Heart left ventricle (tissue), 16 donors: ENCODE data around the gene GLRX3. TPM values are rescaled to one million over a fixed set of nuclear protein-coding genes. Genes with fewer than 3 reads are reported as not detected.

Source experiments
- ATAC-seq, 4 donors: fragments of 200-7000 bp; cut with Tn5 transposase; one replicate each; pipeline ENCODE4 v1.9.1; 2020 to 2022; ENCODE audit warnings: moderate library complexity in 4 of 4, mild to moderate bottlenecking in 3 of 4, moderate number of reproducible peaks in 1 of 4
- DNase-seq, 5 donors: peaks; one replicate each; pipeline ENCODE4 v3.0.0-alpha.2; 2020
- H3K27ac ChIP-seq, 12 donors: fragments of 200-600 bp; sonication (generic) in 4 of 12; one replicate each; pipeline versions ENCODE4 v1.5.0 to v1.8.0; 2016 to 2022; ENCODE audit warnings: mild to moderate bottlenecking in 2 of 12
- H3K27me3 ChIP-seq, 9 donors: fragments of 200-600 bp; sonication (generic) in 2 of 9; one replicate each; pipeline versions ENCODE4 v1.5.1 to v1.8.0; 2016 to 2022; ENCODE audit warnings: mild to moderate bottlenecking in 3 of 9
- H3K36me3 ChIP-seq, 9 donors: fragments of 200-600 bp; sonication (generic) in 2 of 9; one replicate each; pipeline versions ENCODE4 v1.5.0 to v1.8.0; 2018 to 2022; ENCODE audit warnings: mild to moderate bottlenecking in 2 of 9
- H3K4me1 ChIP-seq, 12 donors: fragments of 200-600 bp; sonication (generic) in 4 of 12; one replicate each; pipeline versions ENCODE4 v1.5.0 to v1.8.0; 2016 to 2022; ENCODE audit warnings: mild to moderate bottlenecking in 3 of 12
- H3K4me3 ChIP-seq, 12 donors: fragments of 200-600 bp; sonication (generic) in 4 of 12; one replicate each; pipeline versions ENCODE4 v1.5.0 to v1.8.0; 2017 to 2022; ENCODE audit warnings: mild to moderate bottlenecking in 9 of 12, moderate library complexity in 4 of 12
- H3K9me3 ChIP-seq, 12 donors: fragments of 200-600 bp; sonication (generic) in 4 of 12; one replicate each; pipeline versions ENCODE4 v1.5.0 to v1.8.0; 2016 to 2022; ENCODE audit warnings: mild to moderate bottlenecking in 1 of 12
- POLR2A ChIP-seq, 2 donors: fragments of 450-650 bp; IDR thresholded peaks; one replicate each; pipeline ENCODE4 v1.6.1; 2017; ENCODE audit warnings: antibody characterized with exemption in 2 of 2, mild to moderate bottlenecking in 2 of 2, moderate library complexity in 2 of 2
- WGBS, 4 donors: extraction: QIAGEN DNeasy Blood & Tissue Kit in 2 of 4; methylation state at CpG; one replicate each; pipeline versions ENCODE4 v1.1.5 to v1.1.7; 2013 to 2018; 5-methylcytosine and 5-hydroxymethylcytosine counted together
- intact Hi-C, 10 donors: fragments of 100-400 bp; cut with DNase I; formaldehyde crosslinking; loops; one replicate each; pipeline versions ENCODE4 v1.11.1 to v1.14.2; 2022
- polyA plus RNA-seq, 2 donors: library from polyadenylated mRNA; stranded (reverse); fragments of 200-250 nt; gene quantifications; one replicate each; pipeline ENCODE4 v1.2.3, GENCODE V29; 2013
- total RNA-seq, 9 donors: library from RNA; depleted of rRNA in 2 of 9; stranded (reverse); fragments of >200 nt in 2 of 9; fragmentation: NEBNext Ultra II Directional in 3 of 9; extraction: Animal tissue kit (Norgen Biotek cat#: 25700) in 3 of 9; gene quantifications; one replicate each; pipeline versions ENCODE4 v1.1.0 to v1.2.4, GENCODE V29; 2016 to 2023
- TF ChIP-seq, protein P1 (sequence below), 12 donors: fragments of 200-600 bp; sonication (generic) in 4 of 12; IDR thresholded peaks; one replicate each; pipeline versions ENCODE4 v1.5.0 to v1.8.0; 2018 to 2022; ENCODE audit warnings: antibody characterized with exemption in 12 of 12, mild to moderate bottlenecking in 5 of 12
- donor health status: ischemic (EF 13 %, LVEDD 7.1; RV severe dilation, severe dysfunction).
- donor health status: healthy with polysubstance abuse.
- donor health status: DM: no; HTN: yes; CAD: no.
- donor health status: DM: no; HTN: no; CAD: no.
- donor health status: ischemic (EF 25% LVEDD 6.9; RV normal size, moderate dysfunction).
- donor health status: ischemic (EF 25% LVEDD 5.7; RV mildly dilated, moderate dysfunction).
- donor health status: healthy.
- donor health status: DM: yes; HTN: yes; CAD: no.
- donor health status: ischemic (EF 35%, LVEDD 5.7; RV mildly dilated, moderate dysfunction).
- donor health status: nonischemic (EF 11% LVEDD 7.7; RV severe dilation, severe dysfunction).
- donor health status: DM: yes; HTN: yes; CAD: no.
- donor health status: PGD.
- donor health status: ischemic (EF 29% LVEDD 5.4; RV normal size, mild dysfunction).
- donor health status: nonischemic (EF 23%, LVEDD 6.1; RV moderate dilation, normal function).

Gene GLRX3
- total and polyA plus RNA-seq, 11 donors: 54.0 to 180 (median 66.4) TPM

DNA sequence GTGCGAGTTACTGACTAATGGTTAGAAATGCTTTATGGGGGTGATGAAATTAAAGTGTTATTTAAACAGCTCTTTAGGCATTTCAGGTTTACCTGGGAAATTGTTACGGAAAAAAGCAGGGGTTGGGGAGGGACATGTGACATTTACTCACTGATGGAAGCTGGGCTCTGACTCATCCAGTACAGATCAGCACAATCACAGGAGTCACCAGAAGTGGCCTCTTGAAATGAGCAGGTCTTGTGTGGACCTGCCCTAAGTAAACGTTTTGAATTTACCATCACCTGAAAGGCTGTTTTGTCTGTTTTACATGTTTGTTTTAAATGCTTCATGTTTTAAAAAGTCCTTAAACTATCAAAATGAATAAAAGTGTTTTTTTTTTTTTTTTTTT lies 2.3 kb downstream of the GLRX3 start:
- intact Hi-C loops: no loop called here
- peaks cover 5 to 65% (median 45%) of the 10 kb centered on the region in 12 donors for H3K4me1 ChIP-seq

DNA sequence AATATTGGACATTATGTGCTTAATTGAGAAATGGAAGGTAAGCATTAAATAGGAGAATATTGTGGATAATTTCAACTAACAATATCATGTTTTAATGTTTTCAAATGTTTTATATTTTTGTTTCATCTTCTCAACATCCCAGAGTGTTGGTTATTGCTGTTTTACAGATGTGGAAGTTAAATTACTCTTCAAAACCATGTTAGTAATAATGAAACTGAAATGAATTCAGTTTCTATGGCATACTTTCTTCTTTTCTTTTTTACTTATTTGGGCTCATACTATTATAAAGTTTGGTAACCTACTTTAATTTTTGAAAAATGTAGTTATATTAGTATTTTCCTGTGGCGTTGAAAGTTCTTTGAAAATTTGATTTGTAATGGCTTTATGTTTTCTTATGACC lies 4.2 kb downstream of the GLRX3 start:
- 97 to 98% (median 97%) methylated on average over 1 of the region's 1 CpG for WGBS, 4 donors
- Histone ChIP-seq H3K4me1 (peaks cover 5 to 69% (median 45%) of the 10 kb centered on the region in 12 donors), H3K27me3 (no peaks in the 10 kb centered on the region), H3K36me3 (peaks cover 0 to 15% (median 6%) of the 10 kb centered on the region in 9 donors), H3K9me3 (no peaks in the 10 kb centered on the region), H3K4me3 (no peak overlapping the region), H3K27ac (no peak overlapping the region)
- no peak for ATAC-seq
- intact Hi-C loops: no loop called here
- DNase-seq: no peak
- TF ChIP-seq POLR2A (IDR thresholded peaks at IDR 0.05): no peak
- TF ChIP-seq, protein P1, sequence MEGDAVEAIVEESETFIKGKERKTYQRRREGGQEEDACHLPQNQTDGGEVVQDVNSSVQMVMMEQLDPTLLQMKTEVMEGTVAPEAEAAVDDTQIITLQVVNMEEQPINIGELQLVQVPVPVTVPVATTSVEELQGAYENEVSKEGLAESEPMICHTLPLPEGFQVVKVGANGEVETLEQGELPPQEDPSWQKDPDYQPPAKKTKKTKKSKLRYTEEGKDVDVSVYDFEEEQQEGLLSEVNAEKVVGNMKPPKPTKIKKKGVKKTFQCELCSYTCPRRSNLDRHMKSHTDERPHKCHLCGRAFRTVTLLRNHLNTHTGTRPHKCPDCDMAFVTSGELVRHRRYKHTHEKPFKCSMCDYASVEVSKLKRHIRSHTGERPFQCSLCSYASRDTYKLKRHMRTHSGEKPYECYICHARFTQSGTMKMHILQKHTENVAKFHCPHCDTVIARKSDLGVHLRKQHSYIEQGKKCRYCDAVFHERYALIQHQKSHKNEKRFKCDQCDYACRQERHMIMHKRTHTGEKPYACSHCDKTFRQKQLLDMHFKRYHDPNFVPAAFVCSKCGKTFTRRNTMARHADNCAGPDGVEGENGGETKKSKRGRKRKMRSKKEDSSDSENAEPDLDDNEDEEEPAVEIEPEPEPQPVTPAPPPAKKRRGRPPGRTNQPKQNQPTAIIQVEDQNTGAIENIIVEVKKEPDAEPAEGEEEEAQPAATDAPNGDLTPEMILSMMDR (IDR thresholded peaks at IDR 0.05): no peak

More for the DNA sequence above, 2.3 kb downstream of the GLRX3 start:
- Histone ChIP-seq H3K27ac (no peak overlapping the region), H3K4me3 (peak overlapping the region in 2 of 12 donors; percentile 16 to 100), H3K36me3 (peaks cover 0 to 13% (median 5%) of the 10 kb centered on the region in 9 donors), H3K9me3 (no peaks in the 10 kb centered on the region), H3K27me3 (no peaks in the 10 kb centered on the region)
- TF ChIP-seq, protein P1 (IDR thresholded peaks at IDR 0.05): no peak
- no peak for TF ChIP-seq POLR2A (IDR thresholded peaks at IDR 0.05)
- no peak for DNase-seq
- ATAC-seq: no peak
- WGBS, 4 donors: 65 to 76% (median 69%) methylated on average over 3 of the region's 3 CpGs

DNA sequence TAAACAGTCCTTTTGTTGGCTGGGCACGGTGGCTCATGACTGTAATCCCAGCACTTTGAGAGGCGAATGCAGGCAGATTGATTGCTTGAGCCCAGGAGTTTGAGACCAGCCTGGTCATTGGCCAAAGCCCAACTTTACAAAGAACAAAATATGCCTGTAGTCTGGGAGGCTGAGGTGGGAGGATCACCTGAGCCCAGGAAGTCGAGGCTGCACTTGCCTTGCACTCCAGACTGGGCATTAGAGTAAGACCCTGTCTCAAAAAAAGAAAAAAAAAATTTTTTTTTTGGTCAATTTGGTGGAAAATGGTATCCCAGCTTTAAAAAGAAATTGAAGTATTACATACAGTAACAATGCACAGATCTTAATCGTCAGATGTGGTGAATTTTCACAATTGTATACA lies 4.8 kb downstream of the GLRX3 start:
- Histone ChIP-seq H3K36me3 (peaks cover 0 to 21% (median 11%) of the 10 kb centered on the region in 9 donors), H3K27me3 (no peaks in the 10 kb centered on the region), H3K27ac (no peak overlapping the region), H3K4me3 (no peak overlapping the region), H3K9me3 (no peaks in the 10 kb centered on the region), H3K4me1 (peaks cover 5 to 69% (median 41%) of the 10 kb centered on the region in 12 donors)
- TF ChIP-seq POLR2A (IDR thresholded peaks at IDR 0.05): no peak
- TF ChIP-seq, protein P1 (IDR thresholded peaks at IDR 0.05): no peak
- intact Hi-C loops: no loop called here
- ATAC-seq (no peak), DNase-seq (no peak)
- WGBS, 4 donors: 79 to 93% (median 91%) methylated on average over 4 of the region's 4 CpGs

DNA sequence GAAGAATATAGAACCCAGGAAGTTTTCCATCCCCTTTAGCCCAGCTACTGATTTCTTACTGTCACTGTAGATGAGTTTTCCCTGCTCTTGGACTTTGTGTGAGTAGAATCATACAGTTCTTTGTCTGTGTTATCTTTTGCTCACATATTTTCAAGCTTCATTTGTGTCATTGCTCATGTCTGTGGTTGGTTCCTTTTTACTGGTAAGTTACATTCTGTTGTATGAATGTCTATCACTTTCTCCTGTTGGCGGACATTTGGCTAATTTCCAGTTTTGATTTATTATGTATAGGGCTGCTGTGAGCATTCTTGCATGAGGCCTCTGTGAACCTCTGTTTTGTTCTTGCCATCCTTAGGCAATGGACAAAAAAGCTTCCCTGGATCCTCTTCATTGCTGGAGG lies 5.3 kb downstream of the GLRX3 start:
- DNase-seq: no peak
- Histone ChIP-seq H3K9me3 (no peaks in the 10 kb centered on the region), H3K4me3 (no peak overlapping the region), H3K36me3 (peaks cover 0 to 25% (median 15%) of the 10 kb centered on the region in 9 donors), H3K27me3 (no peaks in the 10 kb centered on the region), H3K27ac (no peak overlapping the region), H3K4me1 (peaks cover 5 to 69% (median 41%) of the 10 kb centered on the region in 12 donors)
- intact Hi-C loops: no loop called here
- ATAC-seq: no peak
- WGBS, 4 donors: 58 to 75% (median 68%) methylated on average over 1 of the region's 1 CpG
- no peak for TF ChIP-seq POLR2A (IDR thresholded peaks at IDR 0.05)
- TF ChIP-seq, protein P1 (IDR thresholded peaks at IDR 0.05): no peak
